Fibroblast of skin of left quadriceps (primary cell): Measurements from ENCODE around the gene HERPUD2.
"Not testable (repeated sequence)": the region's sequence is repeated elsewhere in the genome, so short reads cannot be mapped to it uniquely, and the experiment has no call there.

Source experiments
- DNase-seq, 2 experiments: peaks; one replicate each; pipeline ENCODE4 v3.0.0-alpha.2; 2013; ENCODE audit warnings: low read depth in 2 of 2

Gene HERPUD2

GRCh38 chr7:35714862-35715261, 19.9 kb upstream of the HERPUD2 start:
- no peak for DNase-seq

GRCh38 chr7:35714407-35714806, 19.5 kb upstream of the HERPUD2 start:
- no peak for DNase-seq

GRCh38 chr7:35712563-35713226, 17.8 kb upstream of the HERPUD2 start:
- DNase-seq: no peak

GRCh38 chr7:35707422-35707821, 12.5 kb upstream of the HERPUD2 start:
- no peak for DNase-seq

GRCh38 chr7:35705932-35706461, 11.1 kb upstream of the HERPUD2 start:
- no peak for DNase-seq

- no peak for DNase-seq
These were observed 9.3 kb upstream of the HERPUD2 start for GRCh38 chr7:35704261-35704660.

GRCh38 chr7:35702541-35702940, 7.6 kb upstream of the HERPUD2 start:
- DNase-seq: no peak

- no peak for DNase-seq
These were observed 6.5 kb upstream of the HERPUD2 start for GRCh38 chr7:35701287-35701900.

- no peak for DNase-seq
These were observed 5.9 kb upstream of the HERPUD2 start for GRCh38 chr7:35700865-35701264.

- DNase-seq: no peak
These were observed 5.4 kb upstream of the HERPUD2 start for GRCh38 chr7:35700333-35700732.

GRCh38 chr7:35699796-35700305, 4.9 kb upstream of the HERPUD2 start:
- peak in 1 of 2 experiments; percentile 39 for DNase-seq

- not testable (repeated sequence) for DNase-seq
These were observed 3.4 kb upstream of the HERPUD2 start for GRCh38 chr7:35698382-35698781.

GRCh38 chr7:35697414-35698175, 2.7 kb upstream of the HERPUD2 start:
- no peak for DNase-seq

- no peak for DNase-seq
These were observed 1.1 kb upstream of the HERPUD2 start for GRCh38 chr7:35695987-35696386.

GRCh38 chr7:35695473-35695850, 527 bp upstream of the HERPUD2 start:
- DNase-seq: no peak

GRCh38 chr7:35694161-35694783, 663 bp downstream of the HERPUD2 start:
- no peak for DNase-seq

GRCh38 chr7:35691827-35692307, 3.1 kb downstream of the HERPUD2 start:
- DNase-seq: no peak

GRCh38 chr7:35691366-35691765, 3.6 kb downstream of the HERPUD2 start:
- no peak for DNase-seq

- not testable (repeated sequence) for DNase-seq
These were observed 4.3 kb downstream of the HERPUD2 start for GRCh38 chr7:35690614-35691013.

- no peak for DNase-seq
These were observed 9.2 kb downstream of the HERPUD2 start for GRCh38 chr7:35685781-35686180.

- DNase-seq: peak in 1 of 2 experiments; percentile 32
These were observed 13.5 kb downstream of the HERPUD2 start for GRCh38 chr7:35681231-35682029.
